Measurements from ENCODE around the gene PTH.

PTH gene

GRCh38 chr11:13449522-13449921, 46.3 kb downstream of the PTH start:
- no peak for DNase-seq (ENCODE audit: low read depth, low spot score)

DNA sequence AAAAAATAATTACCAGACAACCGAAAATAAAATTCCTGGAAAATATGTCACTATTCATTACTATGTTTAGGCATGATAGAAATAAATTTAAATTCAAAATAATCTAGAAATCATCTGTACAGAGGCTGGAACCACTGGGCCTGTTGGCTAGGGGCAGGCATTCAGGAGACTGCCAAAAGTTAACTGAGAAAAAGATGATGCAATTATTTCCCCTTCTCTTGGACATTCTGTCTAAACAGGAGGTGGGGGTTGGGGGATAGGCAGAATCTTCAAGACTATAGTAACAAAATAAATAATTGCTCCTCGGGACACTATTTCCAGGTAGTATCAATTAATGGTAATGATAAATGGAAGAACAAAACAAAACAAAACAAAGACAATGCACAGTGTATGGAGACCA, 46.9 kb downstream of the PTH start:
- DNase-seq (ENCODE audit: low read depth, low spot score): no peak

GRCh38 chr11:13446444-13446843, 49.4 kb downstream of the PTH start:
- DNase-seq (ENCODE audit: low read depth, low spot score): no peak

- DNase-seq (ENCODE audit: low read depth, low spot score): no peak
These were observed 50.2 kb downstream of the PTH start for GRCh38 chr11:13445588-13445987.

Data from iPS DF 19.7 (cell line).